Endodermal cell (in vitro differentiated cells): ENCODE measurements around the gene PIP5KL1. TPM values are rescaled to one million over a fixed set of nuclear protein-coding genes. Genes with fewer than 3 reads are reported as not detected.

ENCODE experiments used
- DNase-seq: peaks from one replicate; pipeline ENCODE4 v3.0.0-alpha.2; 2017
- H3K27ac ChIP-seq: 2 replicates; pipeline ENCODE4 v1.5.1; 2013; ENCODE audit warnings: mild to moderate bottlenecking, low read depth, low read length, moderate library complexity
- H3K27me3 ChIP-seq: 2 replicates; pipeline ENCODE4 v1.6.1; 2013; ENCODE audit warnings: mild to moderate bottlenecking, low read length, moderate library complexity; ENCODE audit not compliant: insufficient read depth, control insufficient read depth, poor library complexity, severe bottlenecking
- H3K36me3 ChIP-seq: 2 replicates; pipeline ENCODE4 v1.7.0; 2013; ENCODE audit warnings: mild to moderate bottlenecking, low read length, moderate library complexity; ENCODE audit not compliant: control insufficient read depth, insufficient read depth
- H3K4me1 ChIP-seq: one replicate; pipeline ENCODE4 v1.7.0; 2013; ENCODE audit warnings: low read length; ENCODE audit not compliant: control insufficient read depth, insufficient read depth
- H3K4me3 ChIP-seq: 2 replicates; pipeline ENCODE4 v1.5.1; 2013; ENCODE audit warnings: mild to moderate bottlenecking, low read length, moderate library complexity
- H3K9ac ChIP-seq: 2 replicates; pipeline ENCODE4 v1.6.1; 2013; ENCODE audit warnings: mild to moderate bottlenecking, low read length, moderate library complexity; ENCODE audit not compliant: poor library complexity, severe bottlenecking; ENCODE audit errors: extremely low read depth
- H3K9me3 ChIP-seq: 2 replicates; pipeline ENCODE4 v1.6.1; 2013; ENCODE audit warnings: mild to moderate bottlenecking, low read length, moderate library complexity; ENCODE audit not compliant: control insufficient read depth
- H3K27ac Mint-ChIP-seq: 2 replicates; pipeline ENCODE4 v1.8.0; 2020; ENCODE audit warnings: mixed read lengths
- H3K27me3 Mint-ChIP-seq: 2 replicates; pipeline ENCODE4 v1.8.0; 2021; ENCODE audit warnings: mild to moderate bottlenecking, mixed read lengths; ENCODE audit not compliant: insufficient read depth
- H3K36me3 Mint-ChIP-seq: 2 replicates; pipeline ENCODE4 v1.8.0; 2020; ENCODE audit warnings: low read depth, mixed read lengths
- H3K4me1 Mint-ChIP-seq: 2 replicates; pipeline ENCODE4 v1.8.0; 2020; ENCODE audit warnings: mixed read lengths
- H3K4me3 Mint-ChIP-seq: 2 replicates; pipeline ENCODE4 v1.8.0; 2020; ENCODE audit warnings: mild to moderate bottlenecking, moderate library complexity, mixed read lengths
- H3K9me3 Mint-ChIP-seq: 2 replicates; pipeline ENCODE4 v1.8.0; 2020; ENCODE audit warnings: mild to moderate bottlenecking, mixed read lengths
- WGBS, 2 experiments: methylation state at CpG; one replicate each; pipeline versions ENCODE4 v1.1.5 to v1.1.7; 2013; ENCODE audit warnings: missing lambda C conversion rate in 2 of 2, mixed read lengths in 1 of 2; ENCODE audit not compliant: insufficient coverage in 1 of 2, insufficient read length in 1 of 2; 5-methylcytosine and 5-hydroxymethylcytosine counted together
- total RNA-seq, 2 donors: library from RNA; stranded (reverse); fragmentation: NEBNext Ultra II Directional in 1 of 2; extraction: Animal tissue kit (Norgen Biotek cat#: 25700) in 1 of 2; gene quantifications; 2 replicates in 1 of 2; 3 replicates in 1 of 2; pipeline ENCODE4 v1.2.1, GENCODE V29; 2021
- TF ChIP-seq, protein P1 (sequence below): fragments of 200-600 bp; sonication (generic); conservative IDR thresholded peaks from 2 replicates; pipeline ENCODE4 v1.5.0; 2021; ENCODE audit warnings: antibody characterized with exemption, mild to moderate bottlenecking

Gene PIP5KL1
- total RNA-seq, 2 donors from 2014 or later, result 6.6 to 9.3 TPM

- Mint-ChIP-seq H3K9me3 (no peaks in the 10 kb centered on the region), H3K36me3 (no peaks in the 10 kb centered on the region), H3K4me1 (no peaks in the 10 kb centered on the region), H3K4me3 (peak overlapping the region; percentile 59), H3K27ac (no peak overlapping the region), H3K27me3 (peaks cover 15% of the 10 kb centered on the region)
- no peaks in the 10 kb centered on the region for H3K4me1 ChIP-seq
- TF ChIP-seq, protein P1, sequence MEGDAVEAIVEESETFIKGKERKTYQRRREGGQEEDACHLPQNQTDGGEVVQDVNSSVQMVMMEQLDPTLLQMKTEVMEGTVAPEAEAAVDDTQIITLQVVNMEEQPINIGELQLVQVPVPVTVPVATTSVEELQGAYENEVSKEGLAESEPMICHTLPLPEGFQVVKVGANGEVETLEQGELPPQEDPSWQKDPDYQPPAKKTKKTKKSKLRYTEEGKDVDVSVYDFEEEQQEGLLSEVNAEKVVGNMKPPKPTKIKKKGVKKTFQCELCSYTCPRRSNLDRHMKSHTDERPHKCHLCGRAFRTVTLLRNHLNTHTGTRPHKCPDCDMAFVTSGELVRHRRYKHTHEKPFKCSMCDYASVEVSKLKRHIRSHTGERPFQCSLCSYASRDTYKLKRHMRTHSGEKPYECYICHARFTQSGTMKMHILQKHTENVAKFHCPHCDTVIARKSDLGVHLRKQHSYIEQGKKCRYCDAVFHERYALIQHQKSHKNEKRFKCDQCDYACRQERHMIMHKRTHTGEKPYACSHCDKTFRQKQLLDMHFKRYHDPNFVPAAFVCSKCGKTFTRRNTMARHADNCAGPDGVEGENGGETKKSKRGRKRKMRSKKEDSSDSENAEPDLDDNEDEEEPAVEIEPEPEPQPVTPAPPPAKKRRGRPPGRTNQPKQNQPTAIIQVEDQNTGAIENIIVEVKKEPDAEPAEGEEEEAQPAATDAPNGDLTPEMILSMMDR, result no peak
- H3K4me3 ChIP-seq, result peak overlapping the region; percentile 76
- no peaks in the 10 kb centered on the region for H3K9me3 ChIP-seq
- H3K27ac ChIP-seq, result no peak overlapping the region
- WGBS, 2 experiments, result 64 to 69% methylated on average over 8 to 27 of the region's 27 CpGs
- H3K9ac ChIP-seq, result no peak overlapping the region
- H3K36me3 ChIP-seq, result no peaks in the 10 kb centered on the region
- peaks cover 10% of the 10 kb centered on the region for H3K27me3 ChIP-seq
- peak; percentile 59 for DNase-seq
These were observed 14.5 kb downstream of the PIP5KL1 start for GRCh38 chr9:127915801-127916719.

GRCh38 chr9:127915325-127915752 is 15.2 kb downstream of the PIP5KL1 start:
- H3K4me1 ChIP-seq, result no peaks in the 10 kb centered on the region
- 89 to 92% methylated on average over 2 to 5 of the region's 5 CpGs for WGBS, 2 experiments
- peaks cover 10% of the 10 kb centered on the region for H3K27me3 ChIP-seq
- Mint-ChIP-seq H3K4me1 (no peaks in the 10 kb centered on the region), H3K36me3 (no peaks in the 10 kb centered on the region), H3K4me3 (no peak overlapping the region), H3K27ac (no peak overlapping the region), H3K9me3 (no peaks in the 10 kb centered on the region), H3K27me3 (peaks cover 9% of the 10 kb centered on the region)
- H3K9ac ChIP-seq, result no peak overlapping the region
- H3K36me3 ChIP-seq, result no peaks in the 10 kb centered on the region
- TF ChIP-seq, protein P1, result no peak
- H3K4me3 ChIP-seq, result no peak overlapping the region
- DNase-seq, result no peak
- H3K27ac ChIP-seq, result no peak overlapping the region
- no peaks in the 10 kb centered on the region for H3K9me3 ChIP-seq

GRCh38 chr9:127913682-127914081 is 16.9 kb downstream of the PIP5KL1 start:
- Histone ChIP-seq H3K9ac (no peak overlapping the region), H3K4me3 (no peak overlapping the region), H3K27ac (no peak overlapping the region), H3K27me3 (peaks cover 10% of the 10 kb centered on the region), H3K36me3 (no peaks in the 10 kb centered on the region), H3K9me3 (no peaks in the 10 kb centered on the region), H3K4me1 (no peaks in the 10 kb centered on the region)
- no peak overlapping the region for H3K4me3 Mint-ChIP-seq
- peaks cover 9% of the 10 kb centered on the region for H3K27me3 Mint-ChIP-seq
- no peak for DNase-seq
- WGBS, 2 experiments, result 97% methylated on average over 9 to 11 of the region's 11 CpGs
- H3K9me3 Mint-ChIP-seq, result no peaks in the 10 kb centered on the region
- TF ChIP-seq, protein P1, result no peak
- no peak overlapping the region for H3K27ac Mint-ChIP-seq
- no peaks in the 10 kb centered on the region for H3K36me3 Mint-ChIP-seq
- no peaks in the 10 kb centered on the region for H3K4me1 Mint-ChIP-seq
